ENCODE measurements around the gene DDX10.
"Not testable (repeated sequence)": the region's sequence is repeated elsewhere in the genome, so short reads cannot be mapped to it uniquely, and the experiment has no call there.

The DDX10 gene

DNA sequence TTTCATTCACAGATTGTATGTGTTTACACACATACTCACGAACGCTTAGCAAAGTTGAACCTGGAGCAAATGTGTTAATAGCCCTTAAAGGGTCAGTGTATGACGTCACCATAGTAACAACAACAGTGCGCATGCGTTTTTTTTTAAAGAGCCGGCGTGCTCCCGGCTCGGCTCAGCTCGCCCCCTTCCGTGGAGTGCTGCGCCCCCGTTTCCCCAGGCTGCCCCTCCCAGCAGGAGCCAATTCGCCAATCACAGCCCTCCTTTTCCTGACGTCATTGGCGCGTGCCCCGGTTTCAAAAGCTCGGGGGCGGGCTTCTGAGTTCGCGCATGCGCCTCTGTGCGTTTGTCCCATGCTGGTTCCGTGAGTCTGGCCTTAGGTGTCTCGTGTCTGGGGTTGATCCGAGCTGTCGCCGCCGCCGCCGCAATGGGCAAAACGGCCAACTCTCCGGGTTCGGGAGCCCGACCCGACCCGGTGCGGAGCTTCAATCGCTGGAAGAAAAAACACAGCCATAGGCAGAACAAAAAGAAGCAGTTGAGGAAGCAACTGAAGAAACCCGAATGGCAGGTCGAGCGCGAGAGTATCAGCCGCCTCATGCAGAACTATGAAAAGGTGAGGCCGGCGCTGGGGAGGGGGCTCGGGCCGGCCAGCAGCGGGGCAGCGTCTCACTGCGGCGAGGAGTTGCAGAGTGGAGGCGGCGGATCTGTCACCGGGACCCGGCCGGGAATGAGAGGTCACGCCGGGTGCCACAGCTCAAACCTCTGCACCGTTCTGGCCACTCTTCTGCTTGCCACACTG lies at the start of gene DDX10:
DDX10 (plus strand) TSS at position 340 of the 796 bp plus-strand sequence; CDS start at position 425, 85 bp downstream.
- peak; percentile 99 for DNase-seq

DNA sequence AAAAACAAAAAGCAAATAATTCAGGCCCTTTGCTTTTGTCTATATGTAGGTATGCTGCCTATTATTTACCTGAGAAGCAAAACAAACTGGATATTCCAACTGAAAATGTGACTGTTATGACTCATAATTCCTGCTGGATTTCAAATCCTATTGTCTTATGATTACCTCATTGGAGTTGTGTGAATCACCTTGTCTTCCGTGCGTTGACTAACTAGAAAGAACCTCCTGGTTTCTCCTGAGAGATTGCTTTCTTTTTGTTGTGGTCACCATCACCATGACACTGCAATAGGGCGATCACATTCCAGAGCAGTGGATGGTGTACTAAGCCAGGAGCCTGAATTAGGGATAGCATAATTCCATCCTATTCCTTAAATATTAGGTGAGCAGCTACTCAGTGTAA lies 48.3 kb upstream of the DDX10 start:
- DNase-seq = no peak

DNA sequence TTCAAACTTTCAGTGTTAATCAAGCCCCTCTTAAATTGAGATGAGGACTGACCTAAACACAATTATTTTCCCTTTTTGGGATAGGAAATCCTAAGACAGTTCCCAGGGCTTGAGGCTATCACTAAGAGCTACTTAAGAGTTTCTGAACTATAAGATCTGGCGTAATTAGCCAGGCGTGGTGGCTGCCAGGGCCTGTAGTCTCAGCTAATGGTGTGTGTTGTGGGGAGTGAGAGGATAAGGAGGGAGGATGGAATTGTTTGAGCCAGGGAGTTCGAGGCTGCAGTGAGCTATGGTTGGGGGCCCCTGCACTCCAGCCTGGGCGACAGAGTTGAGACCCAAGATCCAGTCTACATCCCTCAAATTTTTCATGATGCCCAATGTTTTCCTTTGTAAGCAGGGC lies 47.8 kb upstream of the DDX10 start:
- no peak for DNase-seq

DNA sequence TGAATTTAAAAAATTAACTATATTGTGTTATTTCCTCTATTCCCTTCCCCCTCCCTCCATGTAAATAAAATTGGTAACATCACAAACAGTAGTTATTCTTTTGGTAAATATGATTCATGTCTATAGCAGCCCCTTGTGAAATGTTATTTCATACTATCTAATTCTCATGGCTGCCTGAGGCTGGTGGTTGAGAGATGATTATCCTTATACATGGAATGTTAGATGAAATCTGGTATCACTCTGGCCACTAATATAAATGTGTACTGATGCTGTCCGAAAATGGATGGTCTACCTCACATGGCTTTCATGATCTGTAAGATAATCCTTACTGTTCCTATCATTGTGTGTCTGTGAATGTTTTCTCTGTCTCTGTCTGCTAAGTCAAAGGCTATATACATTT lies 46.3 kb upstream of the DDX10 start:
- no peak for DNase-seq

DNA sequence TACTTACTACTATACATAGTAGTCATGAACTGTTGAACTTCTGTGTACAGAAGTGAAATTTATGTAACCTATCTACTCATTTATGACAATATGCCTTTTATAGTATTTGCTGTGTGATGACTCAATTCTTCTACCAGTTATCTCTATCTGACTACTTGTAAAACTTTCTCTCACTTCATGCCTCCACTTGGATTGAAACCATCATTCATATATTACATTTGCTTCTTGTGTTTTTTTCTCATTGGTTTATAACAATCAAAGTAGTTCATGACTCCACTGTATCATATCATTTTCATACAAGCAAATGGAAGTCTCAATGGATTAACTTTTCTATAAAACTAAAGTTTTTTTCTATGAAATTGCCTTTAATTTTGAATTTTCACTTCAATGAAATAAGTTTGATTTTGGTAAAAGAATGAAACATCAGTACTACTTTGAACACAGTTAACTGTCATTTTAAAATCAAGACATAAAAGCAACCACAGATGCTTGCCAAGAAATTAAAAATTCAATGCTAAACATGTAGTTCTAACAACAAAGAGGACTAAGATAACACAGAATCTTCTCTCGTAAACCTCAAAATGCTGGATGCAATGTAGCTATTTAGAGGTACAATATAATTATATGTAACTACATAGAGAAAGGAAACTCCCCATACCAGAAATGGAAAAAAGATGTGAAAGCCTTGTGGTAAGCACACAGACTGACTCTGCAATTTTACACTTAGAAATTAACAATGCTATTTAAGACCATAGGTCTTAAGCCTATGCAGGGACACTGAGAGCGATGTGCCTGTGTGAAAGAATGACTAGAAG lies 43.7 kb upstream of the DDX10 start:
- no peak for DNase-seq

DNA sequence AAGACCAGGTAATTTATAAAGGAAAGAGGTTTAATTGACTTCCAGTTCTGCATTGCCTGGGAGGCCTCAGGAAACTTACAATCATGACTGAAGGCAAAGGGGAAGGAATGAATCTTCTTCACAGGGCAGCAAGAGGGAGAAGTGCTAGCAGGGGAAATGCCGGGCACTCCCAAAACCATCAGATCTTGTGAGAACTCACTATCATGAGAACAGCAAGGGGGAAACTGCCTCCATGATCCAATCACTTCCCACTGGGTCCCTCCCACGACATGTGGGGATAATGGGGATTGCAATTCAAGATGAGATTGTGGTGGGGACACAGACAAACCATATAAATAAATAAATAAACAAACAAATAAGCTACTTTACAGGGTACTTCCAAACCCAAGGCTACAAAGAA lies 42.5 kb upstream of the DDX10 start:
- DNase-seq = no peak

DNA sequence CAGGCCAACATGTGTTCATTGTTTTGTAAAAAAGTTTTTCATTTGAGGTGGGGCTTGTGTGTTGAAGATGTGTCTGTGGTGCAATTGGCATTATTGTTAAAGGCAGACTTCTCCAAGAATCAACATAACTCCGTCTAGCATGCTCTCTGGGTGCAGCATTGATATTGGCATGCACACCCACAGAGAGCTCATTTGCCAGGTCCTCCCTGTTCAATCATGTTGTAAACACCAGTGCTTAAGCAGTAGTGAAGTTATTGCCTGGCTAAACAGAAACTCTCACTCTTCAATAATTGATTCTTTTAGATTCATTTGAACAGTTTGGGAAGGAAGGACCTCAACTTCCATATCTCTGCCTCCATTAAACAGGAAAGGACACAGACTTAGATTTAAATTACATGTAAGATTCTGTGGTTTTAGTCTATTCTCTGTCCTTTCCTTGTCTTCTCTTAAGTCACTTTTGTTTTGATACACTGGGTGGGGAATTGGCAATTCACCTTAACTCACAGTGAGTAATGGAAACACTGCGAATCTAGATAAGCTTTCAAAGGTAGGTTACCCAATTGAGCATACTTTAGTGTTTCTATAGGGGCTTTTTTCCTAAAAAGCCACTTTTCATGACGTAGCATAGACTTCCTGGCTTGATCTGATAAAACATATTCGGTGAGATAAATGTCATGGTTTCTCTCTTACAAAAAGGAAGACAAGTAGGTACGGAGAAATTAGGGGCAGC lies 40.5 kb upstream of the DDX10 start:
- DNase-seq = peak; percentile 7

DNA sequence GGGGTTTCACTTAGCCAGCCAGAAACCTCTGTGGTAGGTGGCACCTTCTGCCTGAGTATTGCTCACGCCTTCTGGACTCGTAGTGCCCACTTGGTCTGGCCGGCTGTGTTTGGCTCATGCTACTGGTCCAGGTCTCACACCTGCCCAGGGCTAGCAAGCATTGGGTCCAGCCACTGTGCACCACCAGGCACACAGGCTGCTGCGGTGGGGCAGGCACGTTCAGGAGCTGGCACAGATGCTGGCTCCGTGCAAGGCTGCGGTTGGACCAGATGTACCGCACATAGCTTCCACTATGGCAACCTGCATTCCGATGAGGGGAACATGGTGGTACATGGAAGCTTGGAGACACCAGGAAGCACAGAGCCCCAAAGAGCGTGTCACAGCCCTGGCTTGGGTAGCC lies 36.5 kb upstream of the DDX10 start:
- DNase-seq = no peak

DNA sequence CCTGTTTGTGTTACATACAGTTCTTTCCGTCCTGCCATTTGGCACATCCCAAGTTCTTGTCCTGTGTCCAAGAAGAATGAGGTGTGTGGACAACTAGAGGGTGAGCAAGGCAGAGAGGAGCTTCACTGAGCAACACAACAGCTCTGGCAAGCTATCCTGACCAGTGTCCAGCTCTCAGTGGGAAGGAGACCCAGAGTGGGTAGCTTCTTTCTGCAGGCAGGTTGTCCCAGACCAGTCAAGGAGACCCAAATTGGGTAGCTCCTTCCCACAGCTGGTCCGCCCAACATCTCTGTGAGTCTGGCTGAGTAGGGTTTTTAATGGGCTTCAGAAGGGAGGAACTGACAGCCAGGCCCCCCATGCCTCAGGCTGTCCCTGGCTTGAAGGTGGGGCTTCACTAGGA lies 36.1 kb upstream of the DDX10 start:
- DNase-seq = no peak

DNA sequence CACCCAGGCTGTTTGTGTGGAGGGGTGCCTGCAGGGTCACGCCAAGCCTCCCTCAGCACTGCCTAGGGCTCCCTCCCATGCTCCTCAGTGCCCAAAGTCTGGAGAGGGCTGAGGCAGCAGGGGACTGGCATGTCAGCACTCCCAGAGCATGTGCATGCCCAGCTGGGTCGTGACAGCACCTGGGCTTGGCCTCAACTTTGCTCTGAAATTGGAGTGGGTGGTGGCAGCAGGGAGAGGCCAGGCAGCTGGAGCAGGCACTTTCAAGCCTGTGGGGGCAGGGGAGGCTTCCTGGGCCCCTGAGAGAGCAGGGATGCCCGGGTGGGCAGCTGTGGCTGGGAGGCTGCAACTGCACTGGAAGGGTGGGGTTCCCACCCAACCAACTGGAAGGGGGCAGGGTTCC lies 35.6 kb upstream of the DDX10 start:
- no peak for DNase-seq

DNA sequence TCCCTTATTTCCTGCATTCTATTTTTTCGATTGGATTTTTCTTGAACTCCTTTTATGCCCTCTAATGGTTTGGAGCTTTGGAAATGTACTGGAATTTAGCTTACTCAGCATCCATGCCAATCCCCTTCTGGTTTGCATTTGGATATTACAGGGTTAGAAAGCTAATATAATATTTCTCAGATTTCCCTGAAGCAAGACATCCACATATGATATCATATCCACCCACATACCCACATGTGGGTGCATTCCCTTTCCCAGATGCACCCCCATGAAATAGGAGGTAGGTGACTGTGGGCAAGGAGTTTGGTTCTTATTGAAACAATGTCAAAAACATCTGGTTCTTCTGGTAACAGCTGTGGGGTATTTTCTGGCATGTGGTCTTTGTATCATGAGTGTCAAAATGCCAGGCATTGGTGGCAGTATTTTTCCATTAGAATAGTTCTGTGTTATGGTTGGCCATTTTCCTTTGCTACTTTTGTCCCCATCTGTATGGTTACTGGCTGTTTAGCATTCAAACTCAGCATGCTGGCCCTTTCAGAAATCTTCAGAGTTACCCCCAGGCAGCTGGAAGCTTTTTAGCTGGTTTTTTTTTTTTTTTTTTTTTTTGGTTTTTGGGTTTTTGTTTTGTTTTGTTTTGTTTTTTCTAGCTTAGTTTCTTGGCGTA lies 32.7 kb upstream of the DDX10 start:
- DNase-seq = no peak

DNA sequence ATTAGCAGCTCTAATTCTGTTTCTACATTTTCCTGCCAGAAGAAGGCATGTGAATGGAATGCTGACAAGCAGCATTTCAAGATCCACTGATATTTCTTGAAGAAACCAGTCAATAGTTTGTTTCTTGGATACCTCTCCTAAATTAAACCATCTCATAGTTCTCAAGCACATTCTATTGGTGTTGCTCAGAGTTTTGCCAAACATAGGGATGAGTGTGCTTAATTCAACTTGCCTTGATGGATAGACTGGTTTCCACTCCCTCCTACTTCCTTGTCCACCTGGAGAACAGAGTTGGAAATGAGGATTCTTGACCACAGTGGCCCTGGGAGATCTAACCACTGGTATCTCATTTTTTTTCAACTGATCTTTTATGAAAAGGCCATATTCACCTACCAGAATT lies 29.8 kb upstream of the DDX10 start:
- DNase-seq = no peak

DNA sequence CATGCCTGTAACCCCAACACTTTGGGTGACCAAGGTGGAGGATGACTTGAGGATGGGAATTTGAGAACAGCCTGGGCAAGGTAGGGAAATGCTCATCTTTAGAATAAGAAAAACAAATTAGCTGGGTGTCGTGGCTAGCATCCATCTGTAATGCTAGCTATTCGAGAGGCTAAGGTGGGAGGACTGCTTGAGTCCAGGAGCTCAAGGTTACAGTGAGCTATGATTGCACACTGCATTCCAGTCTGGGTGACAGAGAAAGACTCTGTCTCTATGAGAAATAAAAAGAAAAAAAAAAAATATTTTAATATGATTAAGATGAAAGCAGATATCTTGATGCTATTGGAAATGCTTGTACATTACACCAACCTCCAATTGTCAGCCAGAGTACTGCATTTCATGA lies 28.6 kb upstream of the DDX10 start:
- DNase-seq = no peak

DNA sequence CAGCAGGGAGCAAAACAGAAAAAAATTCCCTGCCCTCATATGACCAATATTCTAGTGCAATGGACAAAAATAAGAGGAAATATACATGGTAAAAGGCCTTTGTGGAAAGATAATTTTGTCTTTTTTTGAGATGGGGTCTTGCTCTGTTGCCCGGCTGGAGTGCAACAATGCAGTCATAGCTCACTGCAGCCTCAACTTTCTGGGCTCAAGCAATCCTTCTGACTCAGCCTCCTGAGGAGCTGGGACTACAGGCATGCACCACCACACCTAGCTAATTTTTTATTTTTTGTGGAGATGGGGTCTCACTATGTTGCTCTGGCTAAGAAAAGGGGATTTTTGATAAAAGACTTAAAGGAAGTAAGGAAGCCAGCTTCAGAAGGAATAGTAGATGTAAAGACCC lies 25.7 kb upstream of the DDX10 start:
- no peak for DNase-seq

DNA sequence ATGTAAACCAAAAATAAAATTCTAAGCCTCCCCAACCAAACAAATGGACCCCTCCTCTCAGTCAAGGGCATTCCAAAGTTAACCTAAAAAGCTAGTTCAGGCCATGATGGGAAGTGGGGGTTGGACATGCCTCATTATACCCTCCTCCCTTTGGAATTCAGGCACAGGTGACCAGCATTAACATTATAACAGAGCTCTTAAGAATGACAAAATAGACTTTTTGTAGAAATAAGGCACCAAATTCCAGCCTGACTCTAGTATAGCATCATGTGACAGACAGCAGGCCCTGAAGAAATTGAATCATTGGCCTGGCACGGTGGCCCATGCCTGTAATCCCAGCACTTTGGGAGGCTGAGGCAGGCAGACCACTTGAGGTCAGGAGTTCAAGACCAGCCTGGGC lies 23.1 kb upstream of the DDX10 start:
- DNase-seq = not testable (repeated sequence)

DNA sequence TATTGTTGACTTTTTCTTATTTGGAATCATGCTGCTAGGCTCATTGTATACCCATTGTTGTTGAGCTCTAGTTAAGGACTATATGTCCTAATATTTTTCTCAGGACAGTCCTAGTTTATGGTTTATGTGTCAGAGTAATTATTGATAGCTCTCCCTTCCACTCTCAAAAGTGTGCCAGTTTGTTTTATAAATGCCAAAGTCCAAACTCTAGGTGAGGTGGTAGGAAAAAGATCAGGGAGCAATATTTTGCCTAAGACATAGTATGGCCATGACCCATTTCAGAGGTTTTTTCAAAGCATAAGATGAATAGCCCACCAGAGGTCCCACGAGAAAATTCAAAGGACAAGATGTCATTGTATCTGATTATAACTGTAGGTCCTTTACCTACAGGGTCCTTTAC lies 20.9 kb upstream of the DDX10 start:
- DNase-seq = no peak

DNA sequence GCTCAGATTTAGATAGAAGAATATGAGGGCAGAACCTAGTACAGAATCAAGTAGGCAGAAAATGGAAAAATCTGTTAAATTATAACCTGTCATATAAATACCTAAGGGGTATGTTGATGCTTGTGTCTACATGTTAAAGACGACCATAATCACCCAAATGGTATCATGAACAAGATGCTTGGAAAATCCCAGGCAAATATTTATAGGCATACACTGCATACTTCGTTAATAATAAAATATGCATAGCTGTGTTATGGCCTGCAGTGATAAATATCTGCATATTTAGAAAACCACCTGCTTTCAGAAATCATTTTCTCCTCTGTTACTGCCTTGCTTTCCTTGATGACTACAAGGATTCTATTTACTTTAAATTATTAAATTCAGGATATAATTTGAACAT lies 18.9 kb upstream of the DDX10 start:
- DNase-seq = no peak

DNA sequence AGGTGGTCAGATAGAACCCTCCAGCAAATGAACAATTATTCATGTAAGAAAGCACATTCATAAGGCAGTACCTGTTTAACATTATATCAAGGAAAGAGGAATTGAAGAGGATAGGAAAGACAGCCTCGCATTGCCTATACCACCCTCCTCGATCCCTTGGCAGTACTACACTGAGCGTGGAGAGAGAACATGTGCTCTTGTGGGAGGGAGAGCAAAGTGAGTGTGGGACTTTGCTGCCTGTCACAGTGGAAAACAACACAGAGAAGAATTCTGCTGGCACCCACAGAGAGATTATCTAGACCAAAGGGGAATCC lies 17.5 kb upstream of the DDX10 start:
- DNase-seq = no peak

DNA sequence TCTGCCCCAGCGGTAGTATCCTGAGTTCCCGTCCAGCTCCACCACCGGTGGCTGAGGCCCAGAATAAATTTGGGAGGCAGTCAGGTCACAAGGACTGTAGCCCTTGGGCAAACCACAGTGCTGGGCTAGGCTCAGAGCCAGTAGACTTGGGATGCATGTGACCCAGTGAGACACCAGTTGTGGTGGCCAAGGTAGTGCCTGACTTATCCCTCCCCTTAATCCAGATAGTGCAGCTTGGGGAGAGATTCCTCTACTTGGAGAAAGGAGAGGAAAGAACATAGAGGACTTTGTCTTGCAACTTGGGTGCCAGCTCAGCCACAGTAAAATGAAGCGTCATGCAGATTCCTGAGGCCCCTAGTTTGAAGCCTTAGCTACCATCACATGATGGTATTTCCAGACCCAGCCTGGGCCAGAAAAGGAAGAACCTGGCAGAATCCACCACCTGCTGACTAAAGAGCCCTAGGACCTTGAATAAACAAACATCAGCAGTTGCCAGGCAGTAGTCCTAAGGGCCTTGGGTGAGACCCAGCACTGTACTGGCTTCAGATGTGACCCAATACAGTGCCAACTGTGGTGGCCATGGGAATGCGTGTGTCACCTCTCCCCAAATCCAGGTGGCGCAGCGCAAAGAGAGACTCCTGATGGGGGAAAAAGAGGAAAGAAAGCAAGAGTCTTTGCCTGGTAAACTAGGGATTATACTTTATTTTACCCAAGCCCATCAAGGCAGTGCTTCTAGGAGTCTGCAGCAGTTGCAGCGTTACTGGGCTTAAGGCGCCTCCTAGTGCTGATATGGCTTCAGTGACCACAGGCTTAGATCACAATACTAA lies 17.0 kb upstream of the DDX10 start:
- peak; percentile 68 for DNase-seq

DNA sequence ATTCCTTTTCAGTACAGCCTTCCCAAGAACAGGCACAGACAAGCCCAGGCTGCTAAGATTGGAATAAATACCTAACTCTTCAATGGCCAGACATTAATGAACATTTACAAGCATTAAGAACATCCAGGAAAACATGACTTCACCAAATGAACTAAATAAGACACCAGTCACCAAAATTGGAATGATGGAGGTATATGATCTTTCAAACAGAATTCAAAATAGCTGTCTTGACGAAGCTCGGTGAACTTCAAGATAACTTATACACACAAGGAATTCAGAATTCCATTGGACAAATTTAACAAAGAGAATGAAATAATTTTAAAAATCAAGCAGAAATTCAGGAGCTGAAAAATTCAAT lies 16.4 kb upstream of the DDX10 start:
- no peak for DNase-seq

DNA sequence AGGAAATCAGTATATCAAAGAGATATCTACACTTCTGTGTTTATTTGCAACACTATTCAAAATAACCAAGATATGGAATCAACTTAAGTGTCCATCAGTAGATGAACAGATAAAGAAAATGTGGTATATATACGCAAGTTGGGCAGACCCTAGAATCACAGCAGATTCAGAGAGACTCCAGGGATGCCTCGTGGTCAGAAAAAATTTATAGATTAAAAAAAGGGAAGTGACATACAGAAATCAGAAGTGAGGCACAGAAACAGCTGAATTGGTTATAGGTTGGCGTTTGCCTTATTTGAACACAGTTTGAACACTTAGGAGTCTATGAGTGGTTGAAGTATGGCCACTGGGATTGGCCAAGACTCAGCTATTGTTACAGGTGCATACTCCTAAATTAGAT lies 10.8 kb upstream of the DDX10 start:
- DNase-seq = not testable (repeated sequence)

DNA sequence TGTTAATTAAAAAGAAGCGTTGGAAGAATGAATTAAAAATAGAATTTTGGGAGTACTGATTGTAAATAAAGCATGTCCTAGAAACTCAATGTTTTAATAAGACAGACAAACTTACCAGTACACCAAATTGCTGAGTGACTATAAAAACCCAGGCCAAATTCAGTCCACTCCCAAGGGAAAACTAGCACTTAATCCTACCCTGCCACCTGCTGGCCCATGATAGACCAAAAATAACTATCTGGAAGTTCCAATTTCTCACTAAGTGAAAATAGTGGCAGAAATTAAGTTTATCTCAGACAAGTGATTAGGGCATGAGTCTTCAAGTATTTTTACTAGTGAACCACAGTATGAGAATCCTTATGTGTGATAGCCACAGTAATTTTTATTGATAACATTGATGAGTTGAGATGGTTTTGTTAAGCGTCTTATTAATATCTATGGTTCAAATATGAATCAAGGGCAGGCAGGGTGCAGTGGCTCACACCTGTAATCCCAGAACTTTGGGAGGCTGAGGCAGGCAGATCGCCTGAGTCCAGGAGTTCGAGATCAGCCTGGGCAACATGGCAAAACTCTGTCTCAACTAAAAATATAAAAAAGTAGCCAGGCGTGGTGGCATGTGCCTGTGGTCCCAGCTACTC lies 9.8 kb upstream of the DDX10 start:
- peak; percentile 39 for DNase-seq

Data from CD4-positive, alpha-beta T cell treated with Interleukin-17A for 1 hour (primary cell).